Mesendoderm (in vitro differentiated cells): ENCODE data around the gene DENR. TPM values are rescaled to one million over a fixed set of nuclear protein-coding genes. Genes with fewer than 3 reads are reported as not detected.

Experiments used
- DNase-seq: peaks from one replicate; pipeline ENCODE4 v3.0.0; 2013
- H2AK5ac ChIP-seq: 2 replicates; pipeline ENCODE4 v1.6.1; 2013; ENCODE audit warnings: low read length, inconsistent platforms
- H2BK120ac ChIP-seq: 2 replicates; pipeline ENCODE4 v1.6.1; 2013; ENCODE audit warnings: low read depth, mild to moderate bottlenecking, low read length, moderate library complexity, mixed read lengths
- H2BK15ac ChIP-seq: replicated peaks from 2 replicates; pipeline ENCODE4 v1.6.1; 2013; ENCODE audit warnings: low read depth, mild to moderate bottlenecking, moderate library complexity
- H2BK5ac ChIP-seq: 2 replicates; pipeline ENCODE4 v1.6.1; 2013; ENCODE audit warnings: low read length, inconsistent platforms
- H3K18ac ChIP-seq: 2 replicates; pipeline ENCODE4 v1.6.1; 2013; ENCODE audit warnings: mild to moderate bottlenecking, low read length, mixed read lengths
- H3K23ac ChIP-seq: one replicate; pipeline ENCODE4 v1.6.1; 2013; ENCODE audit warnings: low read length
- H3K27ac ChIP-seq: 2 replicates; pipeline ENCODE4 v1.5.1; 2013; ENCODE audit warnings: low read depth, mild to moderate bottlenecking, inconsistent platforms, low read length, moderate library complexity
- H3K27me3 ChIP-seq: 2 replicates; pipeline ENCODE4 v1.6.1; 2013; ENCODE audit warnings: low read length, control low read depth, mild to moderate bottlenecking, inconsistent platforms; ENCODE audit not compliant: insufficient read depth, poor library complexity
- H3K36me3 ChIP-seq: 2 replicates; pipeline ENCODE4 v1.6.1; 2013; ENCODE audit warnings: low read length, inconsistent platforms; ENCODE audit not compliant: control insufficient read depth, insufficient read depth
- H3K4ac ChIP-seq: one replicate; pipeline ENCODE4 v1.6.1; 2013; ENCODE audit warnings: low read depth, mild to moderate bottlenecking, low read length, moderate library complexity
- H3K4me1 ChIP-seq: 2 replicates; pipeline ENCODE4 v1.6.1; 2013; ENCODE audit warnings: low read depth, low read length, inconsistent platforms; ENCODE audit not compliant: control insufficient read depth
- H3K4me2 ChIP-seq: 2 replicates; pipeline ENCODE4 v1.6.1; 2013; ENCODE audit warnings: low read length
- H3K4me3 ChIP-seq: 2 replicates; pipeline ENCODE4 v1.5.1; 2013; ENCODE audit warnings: mild to moderate bottlenecking, low read length
- H3K56ac ChIP-seq: one replicate; pipeline ENCODE4 v1.6.1; 2013; ENCODE audit warnings: low read length
- H3K79me1 ChIP-seq: 2 replicates; pipeline ENCODE4 v1.6.1; 2013; ENCODE audit warnings: low read length, inconsistent platforms
- H3K79me2 ChIP-seq: 2 replicates; pipeline ENCODE4 v1.6.1; 2013; ENCODE audit warnings: mild to moderate bottlenecking, low read length; ENCODE audit not compliant: control insufficient read depth, insufficient read depth
- H3K9ac ChIP-seq: 2 replicates; pipeline ENCODE4 v1.6.1; 2013; ENCODE audit warnings: low read length, inconsistent platforms
- H4K5ac ChIP-seq: one replicate; pipeline ENCODE4 v1.6.1; 2013; ENCODE audit warnings: low read length
- H4K8ac ChIP-seq: one replicate; pipeline ENCODE4 v1.6.1; 2013; ENCODE audit warnings: low read depth, mild to moderate bottlenecking, control low read depth, low read length, moderate library complexity
- WGBS: extraction: QIAGEN DNeasy Blood & Tissue Kit; methylation state at CpG from one replicate; pipeline ENCODE4 v1.1.7; 2013; ENCODE audit warnings: low lambda C conversion rate, missing lambda C conversion rate; ENCODE audit not compliant: insufficient coverage; ENCODE audit errors: extremely low coverage; 5-methylcytosine and 5-hydroxymethylcytosine counted together
- small RNA-seq: library from polyadenylated mRNA; stranded (forward); fragments of <200 nt; extraction: miRNeasy Mini kit (QIAGEN cat#:217004); gene quantifications from one replicate; pipeline ENCODE3, GENCODE V24; 2013; ENCODE audit not compliant: insufficient read depth

Gene DENR

DNA sequence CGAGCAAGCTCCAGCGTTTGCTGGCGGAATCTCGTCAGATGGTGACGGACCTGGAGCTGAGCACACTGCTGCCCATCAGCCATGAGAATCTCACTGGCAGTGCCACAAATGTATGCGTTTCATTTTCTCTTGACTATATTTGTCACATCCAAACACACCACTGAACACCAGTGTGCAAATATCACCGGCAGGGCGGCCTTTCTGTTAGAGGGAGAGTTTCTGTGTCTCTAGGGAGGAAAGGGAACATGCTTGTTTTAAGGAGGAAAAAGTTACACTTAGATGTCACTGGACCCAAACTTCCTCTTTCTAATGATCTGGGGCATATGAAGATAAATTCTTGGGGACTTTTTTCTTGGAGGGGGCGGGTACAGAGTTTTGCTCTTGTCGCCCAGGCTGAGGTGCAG is 60.7 kb downstream of the DENR start:
- H2AK5ac ChIP-seq = no peak overlapping the region
- H3K27ac ChIP-seq = no peak overlapping the region
- no peak overlapping the region for H3K56ac ChIP-seq
- no peak overlapping the region for H3K23ac ChIP-seq
- no peak overlapping the region for H4K5ac ChIP-seq
- no peak overlapping the region for H3K4ac ChIP-seq
- H3K18ac ChIP-seq = no peak overlapping the region
- H3K79me2 ChIP-seq = no peaks in the 10 kb centered on the region
- H2BK5ac ChIP-seq = no peak overlapping the region
- no peak overlapping the region for H3K4me2 ChIP-seq
- H3K4me1 ChIP-seq = no peaks in the 10 kb centered on the region
- no peak overlapping the region for H4K8ac ChIP-seq
- no peak overlapping the region for H2BK120ac ChIP-seq
- DNase-seq = no peak
- no peak overlapping the region for H3K4me3 ChIP-seq
- H3K27me3 ChIP-seq = no peaks in the 10 kb centered on the region
- WGBS = no CpG with 5 or more reads among the region's 10 CpGs
- no peaks in the 10 kb centered on the region for H3K36me3 ChIP-seq
- H2BK15ac ChIP-seq = no peak overlapping the region
- no peaks in the 10 kb centered on the region for H3K79me1 ChIP-seq
- no peak overlapping the region for H3K9ac ChIP-seq

DNA sequence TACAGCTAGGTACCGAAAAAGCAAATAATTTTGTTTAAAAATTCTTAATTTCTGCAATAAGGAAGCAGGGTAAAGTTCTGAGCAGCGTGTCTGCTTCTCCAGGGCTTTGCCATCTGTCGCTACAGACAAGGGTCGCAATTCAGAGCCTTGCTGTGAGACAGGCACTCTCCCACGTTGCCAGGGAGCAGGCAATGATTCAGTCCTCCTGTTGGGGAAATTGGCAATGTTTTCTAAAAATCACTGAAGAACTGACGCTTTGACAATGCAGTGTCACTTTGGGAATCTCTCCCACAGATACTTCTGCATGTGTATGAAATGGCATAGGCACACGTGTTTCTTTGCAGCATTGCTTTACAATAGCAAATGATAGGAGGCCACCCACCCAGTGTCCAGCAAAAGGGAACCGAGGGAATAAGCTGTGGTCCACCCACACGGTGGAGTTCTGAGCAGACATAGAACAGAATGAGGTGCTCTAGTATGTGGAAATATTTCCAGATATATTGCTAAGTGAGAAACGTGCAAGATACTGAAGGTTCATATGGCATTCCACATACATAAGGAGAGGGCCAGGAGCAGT is 66.7 kb downstream of the DENR start:
- H2BK15ac ChIP-seq = no peak overlapping the region
- H3K56ac ChIP-seq = no peak overlapping the region
- H3K27ac ChIP-seq = no peak overlapping the region
- WGBS = no CpG with 5 or more reads among the region's 10 CpGs
- H3K27me3 ChIP-seq = no peaks in the 10 kb centered on the region
- no peak overlapping the region for H2BK5ac ChIP-seq
- no peak overlapping the region for H2BK120ac ChIP-seq
- H3K4ac ChIP-seq = no peak overlapping the region
- no peak overlapping the region for H2AK5ac ChIP-seq
- H3K36me3 ChIP-seq = no peaks in the 10 kb centered on the region
- H3K9ac ChIP-seq = no peak overlapping the region
- no peak for DNase-seq
- H3K4me3 ChIP-seq = no peak overlapping the region
- no peak overlapping the region for H3K4me2 ChIP-seq
- no peaks in the 10 kb centered on the region for H3K79me2 ChIP-seq
- H4K5ac ChIP-seq = no peak overlapping the region
- no peak overlapping the region for H3K23ac ChIP-seq
- no peak overlapping the region for H4K8ac ChIP-seq
- H3K79me1 ChIP-seq = no peaks in the 10 kb centered on the region
- H3K18ac ChIP-seq = no peak overlapping the region
- H3K4me1 ChIP-seq = no peaks in the 10 kb centered on the region

DNA sequence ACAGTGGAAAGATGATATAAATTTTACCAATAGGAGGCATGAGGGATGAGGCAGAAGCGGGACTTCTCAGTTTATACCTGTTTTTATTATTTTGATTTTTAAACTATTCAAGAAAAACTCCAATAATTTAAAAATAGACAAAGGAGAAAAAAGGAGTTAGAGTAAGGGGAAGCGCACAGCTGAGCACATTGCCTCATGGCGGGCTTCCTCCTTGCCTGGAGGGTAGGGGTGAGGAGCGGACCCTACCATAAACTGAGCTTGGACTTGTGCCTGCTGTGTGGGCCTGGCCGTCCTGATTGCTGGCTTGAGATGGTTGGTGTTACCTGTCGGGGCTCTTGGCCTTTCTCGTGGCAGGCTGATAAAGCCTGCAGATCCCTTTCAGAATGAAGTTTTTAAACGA is 67.5 kb downstream of the DENR start:
- Histone ChIP-seq H2BK5ac (no peak overlapping the region), H3K23ac (no peak overlapping the region), H4K8ac (no peak overlapping the region), H3K4me3 (no peak overlapping the region), H3K36me3 (no peaks in the 10 kb centered on the region), H2AK5ac (no peak overlapping the region), H4K5ac (no peak overlapping the region), H3K79me2 (no peaks in the 10 kb centered on the region), H3K4me1 (no peaks in the 10 kb centered on the region), H3K56ac (no peak overlapping the region), H2BK15ac (no peak overlapping the region), H2BK120ac (no peak overlapping the region), H3K27me3 (no peaks in the 10 kb centered on the region), H3K79me1 (no peaks in the 10 kb centered on the region), H3K18ac (no peak overlapping the region), H3K27ac (no peak overlapping the region), H3K9ac (no peak overlapping the region), H3K4me2 (no peak overlapping the region), H3K4ac (no peak overlapping the region)
- no CpG with 5 or more reads among the region's 8 CpGs for WGBS
- DNase-seq = no peak

Small RNA genes within 50 kb of the gene (small RNA-seq; reads per million reads assigned to genes)
- gene AC026333.2 = not detected
- not detected for gene RF00019
